Parathyroid adenoma (tissue), 2 donors: ENCODE results near the gene NDUFS6.

Experiments used
- H2AFZ ChIP-seq: fragments of 300-600 bp; sonication (generic); one replicate; pipeline ENCODE4 v1.7.0; 2017; ENCODE audit warnings: antibody characterized with exemption, mild to moderate bottlenecking
- H3K27ac ChIP-seq: fragments of 300-600 bp; sonication (generic); one replicate; pipeline ENCODE4 v1.7.0; 2017
- H3K27me3 ChIP-seq: fragments of 300-600 bp; sonication (generic); one replicate; pipeline ENCODE4 v1.7.0; 2017; ENCODE audit warnings: low read length; ENCODE audit not compliant: control insufficient read depth, insufficient read depth
- H3K36me3 ChIP-seq: fragments of 300-600 bp; sonication (generic); one replicate; pipeline ENCODE4 v1.7.0; 2017; ENCODE audit warnings: low read length; ENCODE audit not compliant: control insufficient read depth, insufficient read depth
- H3K4me1 ChIP-seq: fragments of 300-600 bp; sonication (generic); one replicate; pipeline ENCODE4 v1.7.0; 2017; ENCODE audit warnings: control low read depth
- H3K4me2 ChIP-seq: fragments of 300-600 bp; sonication (generic); one replicate; pipeline ENCODE4 v1.7.0; 2017; ENCODE audit warnings: low read length
- H3K4me3 ChIP-seq: fragments of 300-600 bp; sonication (generic); one replicate; pipeline ENCODE4 v1.7.0; 2017; ENCODE audit warnings: low read depth, low read length
- H3K79me2 ChIP-seq: fragments of 300-600 bp; sonication (generic); one replicate; pipeline ENCODE4 v1.7.0; 2017; ENCODE audit warnings: control low read depth
- H3K9ac ChIP-seq: fragments of 300-600 bp; sonication (generic); one replicate; pipeline ENCODE4 v1.7.0; 2017; ENCODE audit warnings: mild to moderate bottlenecking
- H3K9me3 ChIP-seq: fragments of 300-600 bp; sonication (generic); one replicate; pipeline ENCODE4 v1.7.0; 2017; ENCODE audit warnings: low read length; ENCODE audit not compliant: control insufficient read depth
- TF ChIP-seq, protein P1 (sequence below): fragments of 300-600 bp; sonication (generic); IDR thresholded peaks from one replicate; pipeline ENCODE4 v1.7.0; 2017; ENCODE audit warnings: antibody characterized with exemption, mild to moderate bottlenecking
- donor health status: primary hyperparathyroidism.

The NDUFS6 gene

GRCh38 chr5:1830571-1831228 lies 29.5 kb downstream of the NDUFS6 start:
- no peaks in the 10 kb centered on the region for H3K27me3 ChIP-seq
- H3K9me3 ChIP-seq: no peaks in the 10 kb centered on the region
- H3K79me2 ChIP-seq: no peaks in the 10 kb centered on the region
- H3K4me1 ChIP-seq: no peaks in the 10 kb centered on the region
- H3K4me2 ChIP-seq: no peak overlapping the region
- no peak overlapping the region for H2AFZ ChIP-seq
- H3K9ac ChIP-seq: no peak overlapping the region
- TF ChIP-seq, protein P1, sequence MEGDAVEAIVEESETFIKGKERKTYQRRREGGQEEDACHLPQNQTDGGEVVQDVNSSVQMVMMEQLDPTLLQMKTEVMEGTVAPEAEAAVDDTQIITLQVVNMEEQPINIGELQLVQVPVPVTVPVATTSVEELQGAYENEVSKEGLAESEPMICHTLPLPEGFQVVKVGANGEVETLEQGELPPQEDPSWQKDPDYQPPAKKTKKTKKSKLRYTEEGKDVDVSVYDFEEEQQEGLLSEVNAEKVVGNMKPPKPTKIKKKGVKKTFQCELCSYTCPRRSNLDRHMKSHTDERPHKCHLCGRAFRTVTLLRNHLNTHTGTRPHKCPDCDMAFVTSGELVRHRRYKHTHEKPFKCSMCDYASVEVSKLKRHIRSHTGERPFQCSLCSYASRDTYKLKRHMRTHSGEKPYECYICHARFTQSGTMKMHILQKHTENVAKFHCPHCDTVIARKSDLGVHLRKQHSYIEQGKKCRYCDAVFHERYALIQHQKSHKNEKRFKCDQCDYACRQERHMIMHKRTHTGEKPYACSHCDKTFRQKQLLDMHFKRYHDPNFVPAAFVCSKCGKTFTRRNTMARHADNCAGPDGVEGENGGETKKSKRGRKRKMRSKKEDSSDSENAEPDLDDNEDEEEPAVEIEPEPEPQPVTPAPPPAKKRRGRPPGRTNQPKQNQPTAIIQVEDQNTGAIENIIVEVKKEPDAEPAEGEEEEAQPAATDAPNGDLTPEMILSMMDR: no peak
- no peak overlapping the region for H3K4me3 ChIP-seq
- no peaks in the 10 kb centered on the region for H3K36me3 ChIP-seq
- no peak overlapping the region for H3K27ac ChIP-seq

- Histone ChIP-seq H3K9ac (no peak overlapping the region), H3K36me3 (no peaks in the 10 kb centered on the region), H3K9me3 (no peaks in the 10 kb centered on the region), H3K4me2 (no peak overlapping the region), H3K27ac (no peak overlapping the region), H3K79me2 (no peaks in the 10 kb centered on the region), H3K4me3 (no peak overlapping the region), H2AFZ (no peak overlapping the region), H3K4me1 (no peaks in the 10 kb centered on the region), H3K27me3 (no peaks in the 10 kb centered on the region)
- TF ChIP-seq, protein P1: no peak
Measured at GRCh38 chr5:1831257-1831656, 30.1 kb downstream of the NDUFS6 start.

- Histone ChIP-seq H3K4me2 (no peak overlapping the region), H3K79me2 (no peaks in the 10 kb centered on the region), H3K4me1 (no peaks in the 10 kb centered on the region), H3K9ac (no peak overlapping the region), H3K9me3 (no peaks in the 10 kb centered on the region), H3K27ac (no peak overlapping the region), H3K4me3 (no peak overlapping the region), H3K27me3 (no peaks in the 10 kb centered on the region), H2AFZ (no peak overlapping the region), H3K36me3 (no peaks in the 10 kb centered on the region)
- TF ChIP-seq, protein P1: no peak
Measured at GRCh38 chr5:1831677-1832313, 30.6 kb downstream of the NDUFS6 start.

DNA sequence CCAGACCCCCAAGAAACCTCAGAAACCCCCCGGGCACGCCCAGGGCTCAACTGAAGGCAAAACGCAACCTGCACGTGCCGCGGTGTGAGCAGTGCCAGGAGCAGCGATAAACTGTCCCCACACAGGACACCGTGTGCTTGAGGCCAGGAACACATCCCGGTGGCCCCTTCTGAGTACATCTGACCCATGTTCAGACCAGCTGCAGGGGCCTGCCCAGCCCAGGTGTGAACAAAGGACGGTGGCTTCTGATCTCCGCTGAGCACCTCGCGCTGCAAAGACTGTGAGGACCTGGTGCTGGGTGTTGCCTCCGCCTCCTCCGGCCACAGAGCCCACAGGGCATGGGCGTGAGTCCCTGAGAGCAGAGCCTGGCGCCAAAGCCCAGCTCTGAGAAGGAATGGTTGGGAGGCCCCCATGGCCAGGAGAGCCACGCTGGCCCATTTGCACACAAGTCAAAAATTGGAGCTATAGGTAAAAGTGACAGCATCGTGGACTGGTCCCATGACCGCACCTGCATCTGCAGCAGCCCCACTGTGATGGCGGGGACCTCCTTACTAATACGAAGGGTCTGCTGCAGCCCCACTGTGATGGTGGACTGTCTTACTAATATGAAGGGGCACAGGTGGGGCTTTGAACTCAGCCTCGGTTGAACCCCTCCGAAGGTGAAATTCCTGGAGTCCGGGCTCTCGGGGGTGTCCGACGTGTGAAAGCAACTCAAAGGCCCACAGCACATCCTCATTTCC lies 31.5 kb downstream of the NDUFS6 start:
- H3K36me3 ChIP-seq: no peaks in the 10 kb centered on the region
- H3K27me3 ChIP-seq: no peaks in the 10 kb centered on the region
- H3K9ac ChIP-seq: no peak overlapping the region
- no peaks in the 10 kb centered on the region for H3K9me3 ChIP-seq
- H3K4me1 ChIP-seq: no peaks in the 10 kb centered on the region
- no peak overlapping the region for H3K4me3 ChIP-seq
- no peak overlapping the region for H3K4me2 ChIP-seq
- no peak overlapping the region for H3K27ac ChIP-seq
- TF ChIP-seq, protein P1: no peak
- no peak overlapping the region for H2AFZ ChIP-seq
- no peaks in the 10 kb centered on the region for H3K79me2 ChIP-seq
